K562 (cell line): Measurements from ENCODE around the gene WDR18. TPM values are rescaled to one million over a fixed set of nuclear protein-coding genes. Genes with fewer than 3 reads are reported as not detected.

ENCODE experiments used
- CEBPG ChIP-seq, 3 experiments: fragments of 200-800 bp in 1 of 3; sonication (Bioruptor generic) in 1 of 3; sonication (generic) in 1 of 3; formaldehyde crosslinking in 1 of 3; IDR thresholded peaks in 2 of 3; conservative IDR thresholded peaks in 1 of 3; 2 replicates each; pipeline versions ENCODE4 v1.6.1 to v1.8.0; 2016 to 2022; ENCODE audit warnings: missing compliant biosample characterization in 2 of 3, missing genetic modification characterization in 2 of 3, mild to moderate bottlenecking in 1 of 3, missing genetic modification reagents in 1 of 3
- EGR1 ChIP-seq: fragments of 450-650 bp; conservative IDR thresholded peaks from 2 replicates; pipeline ENCODE4 v1.6.1; 2017; ENCODE audit warnings: mild to moderate bottlenecking
- FOXA1 ChIP-seq: fragments of 450-650 bp; IDR thresholded peaks from 2 replicates; pipeline ENCODE4 v1.6.1; 2016; ENCODE audit warnings: mild to moderate bottlenecking, borderline replicate concordance
- HLTF ChIP-seq: fragments of 450-650 bp; IDR thresholded peaks from 2 replicates; pipeline ENCODE4 v1.6.1; 2016
- KDM2B ChIP-seq: fragments of 250-450 bp; sonication (Bioruptor Pico); IDR thresholded peaks from 2 replicates; pipeline ENCODE4 v1.8.0; 2021; ENCODE audit warnings: mild to moderate bottlenecking, moderate library complexity
- MAFF ChIP-seq: IDR thresholded peaks from 2 replicates; pipeline ENCODE4 v1.6.1; 2012; ENCODE audit warnings: low read length, improper control_type of control experiment
- NCOA2 ChIP-seq, 2 experiments: fragments of 450-650 bp; IDR thresholded peaks; 2 replicates each; pipeline ENCODE4 v1.6.1; 2018; ENCODE audit warnings: mild to moderate bottlenecking in 2 of 2, moderate library complexity in 1 of 2; ENCODE audit not compliant: partially characterized antibody in 2 of 2
- NR4A1 ChIP-seq, 2 experiments: fragments of 250-450 bp in 1 of 2; fragments of 450-650 bp in 1 of 2; sonication (Bioruptor Pico) in 1 of 2; IDR thresholded peaks; 2 replicates each; pipeline versions ENCODE4 v1.4.0 to v1.6.1; 2016 to 2020; ENCODE audit warnings: mild to moderate bottlenecking in 2 of 2, missing compliant biosample characterization in 1 of 2, missing genetic modification characterization in 1 of 2, moderate library complexity in 1 of 2
- SMAD1 ChIP-seq: fragments of 150-350 bp; IDR thresholded peaks from 2 replicates; pipeline ENCODE4 v1.6.1; 2014; ENCODE audit warnings: low read length, low read depth; ENCODE audit not compliant: partially characterized antibody
- SP2 ChIP-seq: IDR thresholded peaks from 2 replicates; pipeline ENCODE4 v1.6.1; 2011; ENCODE audit warnings: mild to moderate bottlenecking, low read depth, low read length, moderate library complexity; ENCODE audit not compliant: poor library complexity, severe bottlenecking; ENCODE audit errors: extremely low read depth
- STAT5B ChIP-seq: fragments of 250-450 bp; sonication (Bioruptor Pico); IDR thresholded peaks from 2 replicates; pipeline ENCODE4 v1.8.0; 2021; ENCODE audit warnings: mild to moderate bottlenecking, inconsistent platforms
- SUPT5H ChIP-seq: fragments of 450-650 bp; IDR thresholded peaks from 2 replicates; pipeline ENCODE4 v1.6.1; 2016
- ZNF57 ChIP-seq: fragments of 450-650 bp; formaldehyde crosslinking; IDR thresholded peaks from 2 replicates; pipeline ENCODE4 v1.4.0; 2020; ENCODE audit warnings: mild to moderate bottlenecking, moderate library complexity
- polyA plus RNA-seq, 8 experiments: library from polyadenylated mRNA; depleted of rRNA in 4 of 8; stranded (reverse) in 5 of 8; unstranded in 3 of 8; fragments of >200 nt; fragmentation: Nextera tagmentation in 2 of 8; fragmentation: Illumina TruSeq in 1 of 8; extraction: Ambion mirVana in 2 of 8; extraction: Trizol in 1 of 8; gene quantifications; 2 replicates each; pipeline versions ENCODE4 v1.2.1 to v1.2.3, GENCODE V29; 2011 to 2014; ENCODE audit warnings: inconsistent platforms in 1 of 8, missing spikeins in 1 of 8
- total RNA-seq, 7 experiments: library from RNA; depleted of rRNA in 6 of 7; stranded (reverse); fragments of >200 nt in 6 of 7; fragmentation: Illumina TruSeq in 2 of 7; extraction: Trizol in 2 of 7; gene quantifications; 2 replicates each; pipeline versions ENCODE4 v1.2.1 to v1.2.3, GENCODE V29; 2011 to 2021; ENCODE audit warnings: low replicate concordance in 1 of 7
- TF ChIP-seq, protein P1 (sequence below): fragments of 450-650 bp; formaldehyde crosslinking; IDR thresholded peaks from 2 replicates; pipeline ENCODE4 v1.4.0; 2020; ENCODE audit warnings: mild to moderate bottlenecking, moderate library complexity
- TF ChIP-seq, protein P2 (sequence below): fragments of 250-450 bp; sonication (Bioruptor Pico); IDR thresholded peaks from 2 replicates; pipeline ENCODE4 v1.4.0; 2020; ENCODE audit warnings: borderline replicate concordance
- TF ChIP-seq, protein P3 (sequence below), 2 experiments: fragments of 450-650 bp; formaldehyde crosslinking in 1 of 2; IDR thresholded peaks; 2 replicates each; pipeline versions ENCODE4 v1.4.0 to v1.6.1; 2014 to 2020; ENCODE audit warnings: mild to moderate bottlenecking in 2 of 2, borderline replicate concordance in 1 of 2, low read depth in 1 of 2

Gene WDR18
- total and polyA plus RNA-seq, 9 of the 15 experiments (the other 6 are each of a cell fraction or from before 2014, with no cell fraction given), result 0.65 to 181 (median 30.1) TPM

DNA sequence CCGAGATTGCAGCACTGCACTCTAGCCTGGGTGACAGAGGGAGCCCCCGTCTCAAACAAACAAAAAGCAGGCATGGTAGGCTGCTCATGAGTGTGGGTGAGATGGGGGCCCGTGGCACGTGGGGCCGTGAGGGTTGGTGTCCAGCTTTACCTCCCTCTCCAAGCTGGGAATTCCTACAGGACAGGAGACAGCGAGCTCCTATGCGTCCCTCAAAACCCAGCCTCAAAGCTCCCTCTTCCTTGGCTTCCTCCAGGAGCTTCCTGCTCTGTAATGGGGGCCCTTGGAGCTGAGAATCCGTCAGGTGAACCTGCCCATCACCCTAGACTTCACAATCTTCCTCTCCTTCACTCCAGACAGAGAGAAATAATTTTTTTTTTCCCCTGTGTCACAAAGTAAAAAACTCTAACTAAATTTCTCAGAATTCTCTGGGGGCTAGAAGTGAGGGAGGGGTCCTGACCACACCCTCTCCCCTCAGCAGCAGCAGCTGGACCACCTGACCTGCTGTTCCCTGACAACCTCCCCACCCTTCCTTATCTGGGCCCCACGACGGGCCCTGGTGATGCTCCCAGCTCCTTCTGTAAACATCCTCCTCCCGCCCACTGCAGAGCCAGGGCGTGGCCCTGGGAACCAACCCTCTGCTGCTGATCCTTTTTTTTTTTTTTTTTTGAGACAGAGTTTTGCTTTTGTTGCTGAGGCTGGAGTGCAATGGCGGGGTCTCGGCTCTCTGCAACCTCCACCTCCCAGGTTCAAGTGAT lies 22.1 kb upstream of the WDR18 start (continued):
- TF ChIP-seq NCOA2 (IDR thresholded peaks at IDR 0.05; ENCODE audit: partially characterized antibody in 2 of 2) (no peak), HLTF (no peak), SMAD1 (no peak), CEBPG (CRISPR knock-in tag; IDR thresholded peaks at IDR 0.05) (no peak), CEBPG (tag; conservative IDR thresholded peaks at IDR 0.05 in 1 of 2, IDR thresholded peaks at IDR 0.05 in 1 of 2) (no peak), NR4A1 (CRISPR knock-in tag; IDR thresholded peaks at IDR 0.05) (no peak), NR4A1 (tag; IDR thresholded peaks at IDR 0.05) (no peak), SUPT5H (no peak), KDM2B (no peak), STAT5B (CRISPR knock-in tag) (no peak), SP2 (no peak), MAFF (no peak), EGR1 (peak; percentile 78), FOXA1 (peak; percentile 74; the same call in 1 of the 2 replicates), ZNF57 (CRISPR knock-in tag) (no peak)
- TF ChIP-seq, protein P1, sequence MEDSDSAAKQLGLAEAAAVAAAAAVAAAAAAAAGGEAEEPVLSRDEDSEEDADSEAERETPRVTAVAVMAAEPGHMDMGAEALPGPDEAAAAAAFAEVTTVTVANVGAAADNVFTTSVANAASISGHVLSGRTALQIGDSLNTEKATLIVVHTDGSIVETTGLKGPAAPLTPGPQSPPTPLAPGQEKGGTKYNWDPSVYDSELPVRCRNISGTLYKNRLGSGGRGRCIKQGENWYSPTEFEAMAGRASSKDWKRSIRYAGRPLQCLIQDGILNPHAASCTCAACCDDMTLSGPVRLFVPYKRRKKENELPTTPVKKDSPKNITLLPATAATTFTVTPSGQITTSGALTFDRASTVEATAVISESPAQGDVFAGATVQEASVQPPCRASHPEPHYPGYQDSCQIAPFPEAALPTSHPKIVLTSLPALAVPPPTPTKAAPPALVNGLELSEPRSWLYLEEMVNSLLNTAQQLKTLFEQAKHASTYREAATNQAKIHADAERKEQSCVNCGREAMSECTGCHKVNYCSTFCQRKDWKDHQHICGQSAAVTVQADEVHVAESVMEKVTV, result no peak
- TF ChIP-seq, protein P2, sequence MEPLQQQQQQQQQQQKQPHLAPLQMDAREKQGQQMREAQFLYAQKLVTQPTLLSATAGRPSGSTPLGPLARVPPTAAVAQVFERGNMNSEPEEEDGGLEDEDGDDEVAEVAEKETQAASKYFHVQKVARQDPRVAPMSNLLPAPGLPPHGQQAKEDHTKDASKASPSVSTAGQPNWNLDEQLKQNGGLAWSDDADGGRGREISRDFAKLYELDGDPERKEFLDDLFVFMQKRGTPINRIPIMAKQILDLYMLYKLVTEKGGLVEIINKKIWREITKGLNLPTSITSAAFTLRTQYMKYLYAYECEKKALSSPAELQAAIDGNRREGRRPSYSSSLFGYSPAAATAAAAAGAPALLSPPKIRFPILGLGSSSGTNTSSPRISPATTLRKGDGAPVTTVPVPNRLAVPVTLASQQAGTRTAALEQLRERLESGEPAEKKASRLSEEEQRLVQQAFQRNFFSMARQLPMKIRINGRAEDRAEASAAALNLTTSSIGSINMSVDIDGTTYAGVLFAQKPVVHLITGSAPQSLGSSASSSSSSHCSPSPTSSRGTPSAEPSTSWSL (CRISPR knock-in tag), result no peak
- TF ChIP-seq, protein P3, sequence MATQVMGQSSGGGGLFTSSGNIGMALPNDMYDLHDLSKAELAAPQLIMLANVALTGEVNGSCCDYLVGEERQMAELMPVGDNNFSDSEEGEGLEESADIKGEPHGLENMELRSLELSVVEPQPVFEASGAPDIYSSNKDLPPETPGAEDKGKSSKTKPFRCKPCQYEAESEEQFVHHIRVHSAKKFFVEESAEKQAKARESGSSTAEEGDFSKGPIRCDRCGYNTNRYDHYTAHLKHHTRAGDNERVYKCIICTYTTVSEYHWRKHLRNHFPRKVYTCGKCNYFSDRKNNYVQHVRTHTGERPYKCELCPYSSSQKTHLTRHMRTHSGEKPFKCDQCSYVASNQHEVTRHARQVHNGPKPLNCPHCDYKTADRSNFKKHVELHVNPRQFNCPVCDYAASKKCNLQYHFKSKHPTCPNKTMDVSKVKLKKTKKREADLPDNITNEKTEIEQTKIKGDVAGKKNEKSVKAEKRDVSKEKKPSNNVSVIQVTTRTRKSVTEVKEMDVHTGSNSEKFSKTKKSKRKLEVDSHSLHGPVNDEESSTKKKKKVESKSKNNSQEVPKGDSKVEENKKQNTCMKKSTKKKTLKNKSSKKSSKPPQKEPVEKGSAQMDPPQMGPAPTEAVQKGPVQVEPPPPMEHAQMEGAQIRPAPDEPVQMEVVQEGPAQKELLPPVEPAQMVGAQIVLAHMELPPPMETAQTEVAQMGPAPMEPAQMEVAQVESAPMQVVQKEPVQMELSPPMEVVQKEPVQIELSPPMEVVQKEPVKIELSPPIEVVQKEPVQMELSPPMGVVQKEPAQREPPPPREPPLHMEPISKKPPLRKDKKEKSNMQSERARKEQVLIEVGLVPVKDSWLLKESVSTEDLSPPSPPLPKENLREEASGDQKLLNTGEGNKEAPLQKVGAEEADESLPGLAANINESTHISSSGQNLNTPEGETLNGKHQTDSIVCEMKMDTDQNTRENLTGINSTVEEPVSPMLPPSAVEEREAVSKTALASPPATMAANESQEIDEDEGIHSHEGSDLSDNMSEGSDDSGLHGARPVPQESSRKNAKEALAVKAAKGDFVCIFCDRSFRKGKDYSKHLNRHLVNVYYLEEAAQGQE (IDR thresholded peaks at IDR 0.05; ENCODE audit: borderline replicate concordance), result no peak
- TF ChIP-seq, protein P3 (CRISPR knock-in tag; IDR thresholded peaks at IDR 0.05; ENCODE audit: low read depth), result no peak
